ENCODE measurements around the gene AK2. TPM values are rescaled to one million over a fixed set of nuclear protein-coding genes. Genes with fewer than 3 reads are reported as not detected.

The AK2 gene
- total and polyA plus RNA-seq, 9 donors = 52.9 to 150 (median 115) TPM

GRCh38 chr1:32963746-32964460, 72.8 kb downstream of the AK2 start:
- 0 to 1% (median 0%) methylated on average over 57 to 78 of the region's 78 CpGs for WGBS, 3 donors
- no peaks in the 10 kb centered on the region for H3K27me3 ChIP-seq
- DNase-seq = peak; percentile 48 to 73 (median 60)

GRCh38 chr1:32962248-32962896, 74.3 kb downstream of the AK2 start:
- H3K4me3 ChIP-seq = peak overlapping the region; percentile 75
- peaks cover 16% of the 10 kb centered on the region for H3K4me1 ChIP-seq (ENCODE audit: insufficient read depth)
- no peak overlapping the region for H3K27ac ChIP-seq
- intact Hi-C loops (cut with DNase I) = no loop called here
- 24 to 45% (median 27%) methylated on average over 6 of the region's 6 CpGs for WGBS, 3 donors
- H3K27me3 ChIP-seq = no peaks in the 10 kb centered on the region
- no peaks in the 10 kb centered on the region for H3K36me3 ChIP-seq
- no peak for DNase-seq
- no peak for TF ChIP-seq EP300 (IDR thresholded peaks at IDR 0.05)
- TF ChIP-seq POLR2A (IDR thresholded peaks at IDR 0.05) = no peak
- TF ChIP-seq, protein P1, sequence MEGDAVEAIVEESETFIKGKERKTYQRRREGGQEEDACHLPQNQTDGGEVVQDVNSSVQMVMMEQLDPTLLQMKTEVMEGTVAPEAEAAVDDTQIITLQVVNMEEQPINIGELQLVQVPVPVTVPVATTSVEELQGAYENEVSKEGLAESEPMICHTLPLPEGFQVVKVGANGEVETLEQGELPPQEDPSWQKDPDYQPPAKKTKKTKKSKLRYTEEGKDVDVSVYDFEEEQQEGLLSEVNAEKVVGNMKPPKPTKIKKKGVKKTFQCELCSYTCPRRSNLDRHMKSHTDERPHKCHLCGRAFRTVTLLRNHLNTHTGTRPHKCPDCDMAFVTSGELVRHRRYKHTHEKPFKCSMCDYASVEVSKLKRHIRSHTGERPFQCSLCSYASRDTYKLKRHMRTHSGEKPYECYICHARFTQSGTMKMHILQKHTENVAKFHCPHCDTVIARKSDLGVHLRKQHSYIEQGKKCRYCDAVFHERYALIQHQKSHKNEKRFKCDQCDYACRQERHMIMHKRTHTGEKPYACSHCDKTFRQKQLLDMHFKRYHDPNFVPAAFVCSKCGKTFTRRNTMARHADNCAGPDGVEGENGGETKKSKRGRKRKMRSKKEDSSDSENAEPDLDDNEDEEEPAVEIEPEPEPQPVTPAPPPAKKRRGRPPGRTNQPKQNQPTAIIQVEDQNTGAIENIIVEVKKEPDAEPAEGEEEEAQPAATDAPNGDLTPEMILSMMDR (IDR thresholded peaks at IDR 0.05) = no peak
- H3K9me3 ChIP-seq = no peaks in the 10 kb centered on the region

More at GRCh38 chr1:32963746-32964460, 72.8 kb downstream of the AK2 start:
- TF ChIP-seq, protein P1 (IDR thresholded peaks at IDR 0.05) = peak in 1 of 3 donors; percentile 12
- TF ChIP-seq POLR2A (IDR thresholded peaks at IDR 0.05) = no peak
- intact Hi-C loops (cut with DNase I) = no loop called here
- Histone ChIP-seq H3K9me3 (no peaks in the 10 kb centered on the region), H3K36me3 (no peaks in the 10 kb centered on the region), H3K4me1 (ENCODE audit: insufficient read depth) (peaks cover 16% of the 10 kb centered on the region), H3K4me3 (peak overlapping the region; percentile 75), H3K27ac (peak overlapping the region; percentile 74 to 91)

- Histone ChIP-seq H3K36me3 (no peaks in the 10 kb centered on the region), H3K4me1 (ENCODE audit: insufficient read depth) (peaks cover 16% of the 10 kb centered on the region), H3K9me3 (no peaks in the 10 kb centered on the region), H3K4me3 (no peak overlapping the region), H3K27me3 (no peaks in the 10 kb centered on the region), H3K27ac (no peak overlapping the region)
- DNase-seq = no peak
- intact Hi-C loops (cut with DNase I) = no loop called here
- TF ChIP-seq POLR2A (IDR thresholded peaks at IDR 0.05) = no peak
- TF ChIP-seq, protein P1 (IDR thresholded peaks at IDR 0.05) = no peak
- no peak for TF ChIP-seq EP300 (IDR thresholded peaks at IDR 0.05)
- 55 to 66% (median 63%) methylated on average over 8 of the region's 8 CpGs for WGBS, 3 donors
Measured at GRCh38 chr1:32960819-32961355, 75.8 kb downstream of the AK2 start.

DNA sequence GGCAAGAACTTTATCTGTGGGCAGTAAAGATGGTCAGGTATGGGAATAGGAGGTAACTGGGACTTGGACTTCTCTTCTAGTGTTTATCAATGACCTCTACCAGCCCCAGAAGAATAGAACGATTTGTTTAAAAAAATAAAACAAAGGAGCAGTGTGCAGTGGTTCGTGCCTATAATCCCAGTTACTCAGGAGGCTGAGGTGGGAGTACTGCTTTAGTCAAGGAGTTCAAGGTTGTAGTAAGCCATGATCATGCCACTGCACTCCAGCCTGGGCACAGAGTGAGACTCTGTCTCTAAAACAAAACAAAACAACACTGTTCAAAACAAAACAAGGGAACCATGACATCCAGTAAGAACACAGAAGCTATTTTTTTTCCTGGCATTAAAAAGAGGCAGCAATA, 76.3 kb downstream of the AK2 start:
- Histone ChIP-seq H3K27ac (no peak overlapping the region), H3K4me1 (ENCODE audit: insufficient read depth) (peaks cover 16% of the 10 kb centered on the region), H3K27me3 (no peaks in the 10 kb centered on the region), H3K36me3 (no peaks in the 10 kb centered on the region), H3K9me3 (no peaks in the 10 kb centered on the region), H3K4me3 (no peak overlapping the region)
- intact Hi-C loops (cut with DNase I) = no loop called here
- no peak for DNase-seq
- TF ChIP-seq, protein P1 (IDR thresholded peaks at IDR 0.05) = no peak
- no peak for TF ChIP-seq POLR2A (IDR thresholded peaks at IDR 0.05)
- TF ChIP-seq EP300 (IDR thresholded peaks at IDR 0.05) = no peak
- WGBS, 3 donors = 5 to 17% (median 16%) methylated on average over 2 of the region's 2 CpGs
